Hepatocyte (in vitro differentiated cells): ENCODE results near the gene MAMDC2. TPM values are rescaled to one million over a fixed set of nuclear protein-coding genes. Genes with fewer than 3 reads are reported as not detected.

Source experiments
- DNase-seq: peaks from one replicate; pipeline ENCODE4 v3.0.0-alpha.2; 2016; ENCODE audit warnings: low spot score
- H2AFZ ChIP-seq: fragments of 200-600 bp; sonication (generic); 2 replicates; pipeline ENCODE4 v1.6.0; 2016; ENCODE audit warnings: antibody characterized with exemption, mild to moderate bottlenecking
- H3K27ac ChIP-seq: fragments of 200-600 bp; sonication (generic); 2 replicates; pipeline ENCODE4 v1.5.1; 2016; ENCODE audit warnings: mild to moderate bottlenecking
- H3K27me3 ChIP-seq: fragments of 200-600 bp; sonication (generic); 2 replicates; pipeline ENCODE4 v1.6.1; 2016
- H3K36me3 ChIP-seq: fragments of 200-600 bp; sonication (generic); replicated peaks from 2 replicates; pipeline ENCODE4 v1.5.1; 2016; ENCODE audit warnings: low read depth; ENCODE audit not compliant: insufficient read depth
- H3K4me1 ChIP-seq: fragments of 200-600 bp; sonication (generic); 2 replicates; pipeline ENCODE4 v1.5.1; 2016; ENCODE audit warnings: mild to moderate bottlenecking, moderate library complexity; ENCODE audit not compliant: insufficient read depth
- H3K4me2 ChIP-seq: fragments of 200-600 bp; sonication (generic); 2 replicates; pipeline ENCODE4 v1.6.0; 2016
- H3K4me3 ChIP-seq: fragments of 200-600 bp; sonication (generic); 2 replicates; pipeline ENCODE4 v1.5.1; 2016; ENCODE audit warnings: mild to moderate bottlenecking
- H3K79me2 ChIP-seq: fragments of 200-600 bp; sonication (generic); 2 replicates; pipeline ENCODE4 v1.6.0; 2017; ENCODE audit warnings: mild to moderate bottlenecking
- H3K9me2 ChIP-seq: fragments of 200-600 bp; sonication (generic); replicated peaks from 2 replicates; pipeline ENCODE4 v1.6.0; 2017; ENCODE audit warnings: mild to moderate bottlenecking; ENCODE audit not compliant: insufficient read depth
- H3K9me3 ChIP-seq: fragments of 200-600 bp; sonication (generic); 2 replicates; pipeline ENCODE4 v1.5.1; 2016; ENCODE audit warnings: low read depth, mild to moderate bottlenecking
- H4K20me1 ChIP-seq: fragments of 200-600 bp; sonication (generic); 2 replicates; pipeline ENCODE4 v1.6.0; 2016; ENCODE audit warnings: mild to moderate bottlenecking; ENCODE audit not compliant: insufficient read depth, poor library complexity, severe bottlenecking
- CTCF ChIP-seq: fragments of 200-600 bp; sonication (generic); IDR thresholded peaks from 2 replicates; pipeline ENCODE4 v1.5.1; 2016; ENCODE audit warnings: antibody characterized with exemption, mild to moderate bottlenecking; ENCODE audit not compliant: poor library complexity
- EZH2 ChIP-seq: fragments of 200-600 bp; sonication (generic); IDR thresholded peaks from 2 replicates; pipeline ENCODE4 v1.6.1; 2016; ENCODE audit warnings: antibody characterized with exemption, mild to moderate bottlenecking, borderline replicate concordance
- EZH2phosphoT487 ChIP-seq: fragments of 200-600 bp; sonication (generic); IDR thresholded peaks from one replicate; pipeline ENCODE4 v1.6.1; 2018; ENCODE audit warnings: antibody characterized with exemption, mild to moderate bottlenecking, low read depth, moderate library complexity; ENCODE audit not compliant: unreplicated experiment, severe bottlenecking
- WGBS: methylation state at CpG from one replicate; pipeline ENCODE4 v1.1.6; 2016; ENCODE audit warnings: low lambda C conversion rate; ENCODE audit errors: missing lambda C conversion rate; 5-methylcytosine and 5-hydroxymethylcytosine counted together
- polyA plus RNA-seq: library from polyadenylated mRNA; unstranded; fragments of >200 nt; fragmentation: Nextera tagmentation; extraction: Ambion mirVana; gene quantifications from 2 replicates; pipeline ENCODE4 v1.2.1, GENCODE V29; 2016
- total RNA-seq: library from RNA; depleted of rRNA; stranded (reverse); fragments of >200 nt; gene quantifications from 2 replicates; pipeline ENCODE4 v1.2.3, GENCODE V29; 2014

MAMDC2 gene
- total and polyA plus RNA-seq, 2 experiments from 2014 or later: 0.65 to 1.9 TPM

- H3K27me3 ChIP-seq: peaks cover 5% of the 10 kb centered on the region
- peak; percentile 21 for DNase-seq
- H3K4me3 ChIP-seq: no peak overlapping the region
- no peak overlapping the region for H2AFZ ChIP-seq
- TF ChIP-seq EZH2: no peak
- TF ChIP-seq CTCF: no peak
- TF ChIP-seq EZH2phosphoT487: no peak
- 86% methylated on average over 6 of the region's 6 CpGs for WGBS
- H3K4me2 ChIP-seq: no peak overlapping the region
- H4K20me1 ChIP-seq: no peaks in the 10 kb centered on the region
- H3K36me3 ChIP-seq: no peaks in the 10 kb centered on the region
- H3K27ac ChIP-seq: no peak overlapping the region
- no peaks in the 10 kb centered on the region for H3K9me2 ChIP-seq
- no peaks in the 10 kb centered on the region for H3K9me3 ChIP-seq
- no peaks in the 10 kb centered on the region for H3K4me1 ChIP-seq
- H3K79me2 ChIP-seq: no peaks in the 10 kb centered on the region
Measured at GRCh38 chr9:70049672-70050271, 6.1 kb downstream of the MAMDC2 start.

GRCh38 chr9:70052768-70053167, 9.1 kb downstream of the MAMDC2 start:
- DNase-seq: no peak
- no peak overlapping the region for H3K4me2 ChIP-seq
- no peak overlapping the region for H3K27ac ChIP-seq
- H3K36me3 ChIP-seq: no peaks in the 10 kb centered on the region
- H3K79me2 ChIP-seq: no peaks in the 10 kb centered on the region
- TF ChIP-seq EZH2phosphoT487 (no peak), CTCF (no peak), EZH2 (no peak)
- H3K27me3 ChIP-seq: peaks cover 4% of the 10 kb centered on the region
- no peak overlapping the region for H2AFZ ChIP-seq
- H3K4me3 ChIP-seq: no peak overlapping the region
- H3K9me2 ChIP-seq: no peaks in the 10 kb centered on the region
- H4K20me1 ChIP-seq: no peaks in the 10 kb centered on the region
- H3K4me1 ChIP-seq: no peaks in the 10 kb centered on the region
- WGBS: 88% methylated on average over 1 of the region's 1 CpG
- H3K9me3 ChIP-seq: no peaks in the 10 kb centered on the region

GRCh38 chr9:70053864-70054263, 10.2 kb downstream of the MAMDC2 start:
- DNase-seq: no peak
- Histone ChIP-seq H3K4me1 (no peaks in the 10 kb centered on the region), H3K79me2 (no peaks in the 10 kb centered on the region), H3K9me3 (no peaks in the 10 kb centered on the region), H3K9me2 (no peaks in the 10 kb centered on the region), H3K4me3 (no peak overlapping the region), H3K27me3 (peaks cover 7% of the 10 kb centered on the region), H2AFZ (no peak overlapping the region), H3K36me3 (no peaks in the 10 kb centered on the region), H3K27ac (no peak overlapping the region), H3K4me2 (no peak overlapping the region), H4K20me1 (no peaks in the 10 kb centered on the region)
- no peak for TF ChIP-seq CTCF
- no peak for TF ChIP-seq EZH2
- TF ChIP-seq EZH2phosphoT487: no peak
- WGBS: 84% methylated on average over 2 of the region's 2 CpGs

GRCh38 chr9:70054521-70054920, 10.9 kb downstream of the MAMDC2 start:
- H3K27ac ChIP-seq: no peak overlapping the region

More at GRCh38 chr9:70054521-70054920, 10.9 kb downstream of the MAMDC2 start:
- 67% methylated on average over 3 of the region's 3 CpGs for WGBS
- H3K9me2 ChIP-seq: no peaks in the 10 kb centered on the region
- no peak overlapping the region for H3K4me3 ChIP-seq
- no peak for DNase-seq
- TF ChIP-seq EZH2 (no peak), EZH2phosphoT487 (no peak), CTCF (no peak)
- no peak overlapping the region for H2AFZ ChIP-seq
- H3K4me1 ChIP-seq: no peaks in the 10 kb centered on the region
- no peaks in the 10 kb centered on the region for H4K20me1 ChIP-seq
- H3K36me3 ChIP-seq: no peaks in the 10 kb centered on the region
- peaks cover 7% of the 10 kb centered on the region for H3K27me3 ChIP-seq
- H3K4me2 ChIP-seq: no peak overlapping the region
- no peaks in the 10 kb centered on the region for H3K79me2 ChIP-seq
- H3K9me3 ChIP-seq: no peaks in the 10 kb centered on the region
